ENCODE data around the gene ZNF534. TPM values are rescaled to one million over a fixed set of nuclear protein-coding genes. Genes with fewer than 3 reads are reported as not detected.

Gene ZNF534
- total and polyA plus RNA-seq, 2 of the 8 experiments (the other 6 are each of a cell fraction or from before 2014, with no cell fraction given), result not detected

DNA sequence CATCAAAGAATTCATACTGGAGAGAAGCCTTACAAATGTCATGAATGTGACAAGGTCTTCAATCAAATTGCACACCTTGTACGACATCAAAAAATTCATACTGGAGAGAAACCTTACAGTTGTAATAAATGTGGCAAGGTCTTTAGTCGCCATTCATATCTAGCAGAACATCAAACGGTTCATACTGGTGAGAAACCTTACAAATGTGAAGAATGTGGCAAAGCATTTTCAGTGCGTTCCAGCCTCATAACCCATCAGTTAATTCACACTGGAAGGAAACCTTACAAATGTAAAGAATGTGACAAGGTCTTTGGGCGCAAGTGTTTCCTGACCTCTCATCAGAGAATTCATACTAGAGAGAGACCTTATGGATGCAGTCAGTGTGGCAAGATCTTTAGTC lies 13.2 kb upstream of the ZNF534 start:
- POLR2A ChIA-PET (ENCODE audit: partially characterized antibody), result no interaction called here
- Histone ChIP-seq H4K8ac (ENCODE audit: extremely low read depth, insufficient read depth, low read length) (no peak overlapping the region), H4K91ac (replicated peaks; ENCODE audit: insufficient read length, low read length) (no peak overlapping the region), H3K18ac (ENCODE audit: extremely low read depth, low read length) (no peak overlapping the region), H4K5ac (ENCODE audit: insufficient read length, low read depth, low read length) (no peak overlapping the region), H2BK120ac (replicated peaks; ENCODE audit: low read depth, low read length) (no peak overlapping the region), H2AFZ (ENCODE audit: low read length) (no peak overlapping the region), H3K4me3 (ENCODE audit: extremely low read depth in 1 of 4, insufficient read depth in 2 of 4, low read depth in 3 of 4, low read length in 4 of 4) (no peak overlapping the region), H3K36me3 (ENCODE audit: control insufficient read depth in 2 of 4, insufficient read depth in 4 of 4, low read length in 3 of 4) (peaks cover 0 to 17% (median 0%) of the 10 kb centered on the region in 4 experiments; a peak in 5 of 8 replicates), H2BK15ac (ENCODE audit: low read length) (no peak overlapping the region), H2BK12ac (ENCODE audit: low read depth, low read length) (no peak overlapping the region), H3K27ac (ENCODE audit: low read depth, low read length) (no peak overlapping the region), H2BK5ac (ENCODE audit: low read depth, low read length) (no peak overlapping the region), H3K14ac (ENCODE audit: insufficient read length) (no peak overlapping the region), H3K79me2 (ENCODE audit: control insufficient read depth in 1 of 2, insufficient read depth in 2 of 2, low read length in 2 of 2) (no peaks in the 10 kb centered on the region), H2AK5ac (ENCODE audit: low read depth, low read length) (no peak overlapping the region), H4K20me1 (replicated peaks in 1 of 2; ENCODE audit: control insufficient read depth in 1 of 2, insufficient read depth in 2 of 2, low read length in 2 of 2) (no peaks in the 10 kb centered on the region), H3K9me3 (ENCODE audit: insufficient read depth in 2 of 2, low read depth in 1 of 2, low read length in 1 of 2) (peaks cover 63 to 79% of the 10 kb centered on the region in 2 experiments), H3K9ac (replicated peaks in 1 of 4; ENCODE audit: extremely low read depth in 1 of 4, low read depth in 3 of 4, low read length in 3 of 4) (no peak overlapping the region), H3K23ac (ENCODE audit: insufficient read length) (no peak overlapping the region), H3K27me3 (replicated peaks in 1 of 4; ENCODE audit: control insufficient read depth in 3 of 4, extremely low read depth in 1 of 4, insufficient read depth in 3 of 4, low read length in 3 of 4) (no peaks in the 10 kb centered on the region), H3K4me1 (replicated peaks in 1 of 4; ENCODE audit: control insufficient read depth in 3 of 4, insufficient read depth in 4 of 4, low read length in 3 of 4) (no peaks in the 10 kb centered on the region), H3K56ac (replicated peaks; ENCODE audit: insufficient read length, low read depth, low read length) (no peak overlapping the region), H3K4me2 (ENCODE audit: insufficient read depth in 1 of 2, low read depth in 2 of 2, low read length in 2 of 2) (no peak overlapping the region), H3K4ac (replicated peaks; ENCODE audit: insufficient read length, low read depth, low read length) (no peak overlapping the region), H3K23me2 (ENCODE audit: low read depth, low read length) (no peaks in the 10 kb centered on the region), H3K79me1 (ENCODE audit: low read depth, low read length) (no peaks in the 10 kb centered on the region), H2BK20ac (ENCODE audit: low read length) (no peak overlapping the region)
- CTCF ChIA-PET (ENCODE audit: partially characterized antibody), result interaction anchor here (0.9 kb wide), 1 partner anchor 12 kb away, joined by 3 read pairs; no protein-coding TSS in a partner anchor
- FAIRE-seq, result no peak
- 92% methylated on average over 5 of the region's 5 CpGs; no CpG with 5 or more reads in 1 of the 2 experiments for WGBS, 2 experiments (ENCODE audit: extremely low coverage in 1 of 2, insufficient coverage in 1 of 2, insufficient read length in 1 of 2, insufficient replicate concordance in 2 of 2, low coverage in 1 of 2, low lambda C conversion rate in 2 of 2, missing lambda C conversion rate in 1 of 2)
- DNase-seq (ENCODE audit: low read depth in 1 of 2, low spot score in 2 of 2), result no peak
- peak; percentile 51; the same call in 1 of the 2 replicates for TF ChIP-seq ZNF274 (IDR thresholded peaks at IDR 0.05; ENCODE audit: borderline replicate concordance, extremely low read depth, low read length)
- TF ChIP-seq KDM1A (IDR thresholded peaks at IDR 0.05; ENCODE audit: borderline replicate concordance, low read length), result no peak

All from H1 (cell line).